ENCODE data around the gene FTO.

The FTO gene

GRCh38 chr16:53784291-53784690, 80.3 kb downstream of the FTO start:
- DNase-seq (ENCODE audit: low read depth) = no peak

- peak; percentile 57 for DNase-seq (ENCODE audit: low read depth)
These were observed 81.1 kb downstream of the FTO start for GRCh38 chr16:53785044-53785443.

- DNase-seq (ENCODE audit: low read depth) = no peak
These were observed 82.0 kb downstream of the FTO start for GRCh38 chr16:53785916-53786315.

- no peak for DNase-seq (ENCODE audit: low read depth)
These were observed 83.5 kb downstream of the FTO start for GRCh38 chr16:53787423-53787822.

- DNase-seq (ENCODE audit: low read depth) = peak; percentile 83
These were observed 85.2 kb downstream of the FTO start for GRCh38 chr16:53789137-53789536.

- no peak for DNase-seq (ENCODE audit: low read depth)
These were observed 88.4 kb downstream of the FTO start for GRCh38 chr16:53792161-53792951.

- DNase-seq (ENCODE audit: low read depth) = no peak
These were observed 99.5 kb downstream of the FTO start for GRCh38 chr16:53803451-53803850.

GRCh38 chr16:53803998-53804397, 100.0 kb downstream of the FTO start:
- no peak for DNase-seq (ENCODE audit: low read depth)

- DNase-seq (ENCODE audit: low read depth) = no peak
These were observed 100.5 kb downstream of the FTO start for GRCh38 chr16:53804467-53804866.

GRCh38 chr16:53805113-53805512, 101.2 kb downstream of the FTO start:
- no peak for DNase-seq (ENCODE audit: low read depth)

GRCh38 chr16:53805752-53806151, 101.8 kb downstream of the FTO start:
- DNase-seq (ENCODE audit: low read depth) = no peak

- peak; percentile 92 for DNase-seq (ENCODE audit: low read depth)
These were observed 105.4 kb downstream of the FTO start for GRCh38 chr16:53809088-53809932.

- DNase-seq (ENCODE audit: low read depth) = no peak
These were observed 109.0 kb downstream of the FTO start for GRCh38 chr16:53812914-53813313.

GRCh38 chr16:53814801-53815200, 110.8 kb downstream of the FTO start:
- DNase-seq (ENCODE audit: low read depth) = no peak

- DNase-seq (ENCODE audit: low read depth) = peak; percentile 71
These were observed 112.4 kb downstream of the FTO start for GRCh38 chr16:53816211-53816836.

GRCh38 chr16:53817117-53817755, 113.3 kb downstream of the FTO start:
- DNase-seq (ENCODE audit: low read depth) = peak; percentile 94

GRCh38 chr16:53817812-53818550, 114.0 kb downstream of the FTO start:
- peak; percentile 75 for DNase-seq (ENCODE audit: low read depth)

- peak; percentile 72 for DNase-seq (ENCODE audit: low read depth)
These were observed 117.5 kb downstream of the FTO start for GRCh38 chr16:53821487-53821886.

- peak; percentile 92 for DNase-seq (ENCODE audit: low read depth)
These were observed 118.1 kb downstream of the FTO start for GRCh38 chr16:53821957-53822625.

GRCh38 chr16:53822936-53823529, 119.1 kb downstream of the FTO start:
- peak; percentile 56 for DNase-seq (ENCODE audit: low read depth)

GRCh38 chr16:53826658-53827057, 122.7 kb downstream of the FTO start:
- DNase-seq (ENCODE audit: low read depth) = no peak
